HepG2 (cell line): ENCODE measurements around the gene NXT1. TPM values are rescaled to one million over a fixed set of nuclear protein-coding genes. Genes with fewer than 3 reads are reported as not detected.

Source experiments
- BATF2 ChIP-seq: sonication (generic); formaldehyde crosslinking; IDR thresholded peaks from 2 replicates; pipeline ENCODE4 v1.8.0; 2022; ENCODE audit warnings: mild to moderate bottlenecking, missing genetic modification reagents, moderate library complexity
- FOSL2 ChIP-seq: sonication (generic); formaldehyde crosslinking; IDR thresholded peaks from 2 replicates; pipeline ENCODE4 v1.4.0; 2020; ENCODE audit warnings: missing genetic modification reagents
- FOXP1 ChIP-seq, 2 experiments: fragments of 450-650 bp in 1 of 2; IDR thresholded peaks; 2 replicates each; pipeline ENCODE4 v1.6.1; 2017 to 2018; ENCODE audit warnings: antibody characterized with exemption in 1 of 2
- HOXA5 ChIP-seq: sonication (generic); formaldehyde crosslinking; IDR thresholded peaks from 2 replicates; pipeline ENCODE4 v1.4.0; 2020; ENCODE audit warnings: missing genetic modification reagents
- MYNN ChIP-seq: sonication (generic); formaldehyde crosslinking; IDR thresholded peaks from 2 replicates; pipeline ENCODE4 v1.4.0; 2020; ENCODE audit warnings: mild to moderate bottlenecking, low read depth, missing genetic modification reagents
- NFIB ChIP-seq: sonication (generic); formaldehyde crosslinking; IDR thresholded peaks from 2 replicates; pipeline ENCODE4 v1.9.0; 2021; ENCODE audit warnings: missing genetic modification reagents, mild to moderate bottlenecking, borderline replicate concordance
- NR2F6 ChIP-seq, 2 experiments: IDR thresholded peaks; 2 replicates each; pipeline ENCODE4 v1.6.1; 2016; ENCODE audit warnings: antibody characterized with exemption in 1 of 2, mild to moderate bottlenecking in 1 of 2
- SMAD9 ChIP-seq: sonication (generic); formaldehyde crosslinking; IDR thresholded peaks from 2 replicates; pipeline ENCODE4 v1.5.1; 2020; ENCODE audit warnings: mild to moderate bottlenecking, missing genetic modification reagents
- SOX6 ChIP-seq, 2 experiments: fragments of 450-650 bp in 1 of 2; sonication (generic) in 1 of 2; formaldehyde crosslinking in 1 of 2; IDR thresholded peaks; 2 replicates each; pipeline versions ENCODE4 v1.4.0 to v1.6.1; 2017 to 2020; ENCODE audit warnings: antibody characterized with exemption in 1 of 2, mild to moderate bottlenecking in 1 of 2, missing genetic modification reagents in 1 of 2
- ZBTB38 ChIP-seq: sonication (generic); formaldehyde crosslinking; IDR thresholded peaks from 2 replicates; pipeline ENCODE4 v1.5.1; 2020; ENCODE audit warnings: mild to moderate bottlenecking, missing genetic modification reagents
- ZBTB44 ChIP-seq: sonication (generic); formaldehyde crosslinking; IDR thresholded peaks from 2 replicates; pipeline ENCODE4 v1.4.0; 2020; ENCODE audit warnings: missing genetic modification reagents
- ZNF18 ChIP-seq: sonication (generic); formaldehyde crosslinking; IDR thresholded peaks from 2 replicates; pipeline ENCODE4 v1.8.0; 2022; ENCODE audit warnings: mild to moderate bottlenecking, missing genetic modification reagents; ENCODE audit not compliant: insufficient replicate concordance
- ZNF260 ChIP-seq: sonication (generic); formaldehyde crosslinking; IDR thresholded peaks from 2 replicates; pipeline ENCODE4 v1.4.0; 2020; ENCODE audit warnings: missing genetic modification reagents, low read depth, mild to moderate bottlenecking, borderline replicate concordance
- ZNF263 ChIP-seq: sonication (generic); formaldehyde crosslinking; IDR thresholded peaks from 2 replicates; pipeline ENCODE4 v1.4.0; 2020; ENCODE audit warnings: missing genetic modification reagents
- ZNF441 ChIP-seq: sonication (generic); formaldehyde crosslinking; IDR thresholded peaks from 2 replicates; pipeline ENCODE4 v1.7.0; 2021; ENCODE audit warnings: missing genetic modification reagents, borderline replicate concordance
- ZNF496 ChIP-seq: sonication (generic); formaldehyde crosslinking; IDR thresholded peaks from 2 replicates; pipeline ENCODE4 v1.8.1; 2023; ENCODE audit warnings: mild to moderate bottlenecking, moderate library complexity, missing genetic modification reagents; ENCODE audit not compliant: insufficient replicate concordance
- ZNF557 ChIP-seq: sonication (generic); formaldehyde crosslinking; IDR thresholded peaks from 2 replicates; pipeline ENCODE4 v1.4.0; 2020; ENCODE audit warnings: missing genetic modification reagents
- ZNF609 ChIP-seq: sonication (generic); formaldehyde crosslinking; IDR thresholded peaks from 2 replicates; pipeline ENCODE4 v1.4.0; 2020; ENCODE audit warnings: mild to moderate bottlenecking, missing genetic modification reagents, borderline replicate concordance
- ZNF83 ChIP-seq: sonication (generic); formaldehyde crosslinking; IDR thresholded peaks from 2 replicates; pipeline ENCODE4 v1.4.0; 2020; ENCODE audit warnings: missing genetic modification reagents, mild to moderate bottlenecking, borderline replicate concordance
- polyA plus RNA-seq, 8 experiments: library from polyadenylated mRNA; depleted of rRNA in 3 of 8; stranded (reverse) in 7 of 8; unstranded in 1 of 8; fragments of >200 nt; fragmentation: Illumina TruSeq in 4 of 8; extraction: Trizol in 4 of 8; gene quantifications; 2 replicates each; pipeline versions ENCODE4 v1.2.1 to v1.2.3, GENCODE V29; 2011 to 2016; ENCODE audit warnings: low read depth in 4 of 8, missing spikeins in 1 of 8, mixed read lengths in 1 of 8; ENCODE audit not compliant: insufficient read depth in 1 of 8
- total RNA-seq, 5 experiments: library from RNA; depleted of rRNA; stranded (reverse); fragments of >200 nt; fragmentation: Illumina TruSeq; extraction: Trizol; gene quantifications; 2 replicates each; pipeline ENCODE4 v1.2.3, GENCODE V29; 2016; ENCODE audit warnings: low read depth in 1 of 5

Gene NXT1
- total and polyA plus RNA-seq, 2 of the 13 experiments (the other 11 are each of a cell fraction or from before 2014, with no cell fraction given): 35.6 to 65.9 TPM

- TF ChIP-seq MYNN (CRISPR knock-in tag) (peak; percentile 93), FOSL2 (CRISPR knock-in tag) (peak; percentile 91), ZNF18 (CRISPR knock-in tag) (peak; percentile 96), FOXP1 (IDR thresholded peaks at IDR 0.05) (no peak), FOXP1 (CRISPR knock-in tag; IDR thresholded peaks at IDR 0.05) (peak; percentile 60), NFIB (no peak), ZNF441 (peak; percentile 73), ZNF263 (CRISPR knock-in tag) (peak; percentile 83), ZNF609 (CRISPR knock-in tag) (peak; percentile 87), ZBTB38 (peak; percentile 97), ZNF260 (CRISPR knock-in tag) (no peak), NR2F6 (IDR thresholded peaks at IDR 0.05) (no peak), NR2F6 (CRISPR knock-in tag; IDR thresholded peaks at IDR 0.05) (peak; percentile 71), ZNF496 (no peak), SOX6 (IDR thresholded peaks at IDR 0.05) (no peak), SOX6 (CRISPR knock-in tag; IDR thresholded peaks at IDR 0.05) (peak; percentile 92), BATF2 (peak; percentile 92; the same call in 1 of the 2 replicates), ZNF83 (CRISPR knock-in tag) (peak; percentile 97), ZNF557 (CRISPR knock-in tag) (peak; percentile 96), HOXA5 (CRISPR knock-in tag) (peak; percentile 95), SMAD9 (peak; percentile 93; the same call in 1 of the 2 replicates), ZBTB44 (peak; percentile 74)
Measured at GRCh38 chr20:23361476-23362391, 11.1 kb downstream of the NXT1 start, which contains the start of gene GZF1 (continued).
